A549 (cell line): Measurements from ENCODE around the gene AFF3. TPM values are rescaled to one million over a fixed set of nuclear protein-coding genes. Genes with fewer than 3 reads are reported as not detected.

Experiments used
- ATAC-seq, 2 experiments: fragments of 200-7000 bp in 1 of 2; fragments of >200 bp in 1 of 2; cut with Nextera tagmentation in 1 of 2; cut with Tn5 transposase in 1 of 2; 3 replicates each; pipeline versions ENCODE4 v1.8.0 to v1.9.1; 2018 to 2020; ENCODE audit warnings: mild to moderate bottlenecking in 1 of 2, moderate library complexity in 1 of 2
- CTCF ChIA-PET: fragments of 300-600 bp; sonication (Branson Sonifier 250); formaldehyde crosslinking; extraction: SDS; loops from one replicate; lab custom pipeline; 2021; ENCODE audit warnings: antibody characterized with exemption, inconsistent platforms; lab: Yijun Ruan, JAX
- POLR2A ChIA-PET: fragments of 350-600 bp; formaldehyde crosslinking; extraction: SDS; loops from one replicate; lab custom pipeline; 2021; ENCODE audit warnings: antibody characterized with exemption, inconsistent platforms; lab: Yijun Ruan, JAX
- DNase-seq, 2 experiments: peaks; one replicate each; pipeline versions ENCODE4 v3.0.0 to v3.0.0-alpha.2; 2011 to 2016; ENCODE audit warnings: low read depth in 1 of 2, low spot score in 1 of 2
- FAIRE-seq: peaks from 2 replicates; lab custom pipeline; 2011; peaks lifted over from hg19 to GRCh38; lab: Jason Lieb, UNC
- H3K27ac ChIP-seq, 2 experiments: fragments of >200 bp; sonication (Bioruptor Twin); formaldehyde crosslinking; 3 replicates each; pipeline ENCODE4 v1.5.1; 2016 to 2017
- H3K4me1 ChIP-seq: fragments of >200 bp; sonication (Bioruptor Twin); formaldehyde crosslinking; 3 replicates; pipeline ENCODE4 v1.6.1; 2016
- H3K4me2 ChIP-seq: fragments of >200 bp; sonication (Bioruptor Twin); formaldehyde crosslinking; 3 replicates; pipeline ENCODE4 v1.6.1; 2016
- H3K4me3 ChIP-seq: fragments of >200 bp; sonication (Bioruptor Twin); formaldehyde crosslinking; 3 replicates; pipeline ENCODE4 v1.5.1; 2016
- H3K9me3 ChIP-seq: fragments of >200 bp; sonication (Bioruptor Twin); formaldehyde crosslinking; 3 replicates; pipeline ENCODE4 v1.6.1; 2016
- BHLHE40 ChIP-seq: IDR thresholded peaks from 2 replicates; pipeline ENCODE4 v1.6.1; 2012; ENCODE audit warnings: low read depth, low read length, inconsistent platforms
- CBX8 ChIP-seq: fragments of 200-600 bp; sonication (generic); IDR thresholded peaks from 2 replicates; pipeline ENCODE4 v1.6.1; 2016
- CHD2 ChIP-seq: fragments of 150-350 bp; IDR thresholded peaks from 2 replicates; pipeline ENCODE4 v1.6.1; 2014; ENCODE audit warnings: low read length; ENCODE audit not compliant: partially characterized antibody
- ESRRA ChIP-seq: fragments of 150-350 bp; IDR thresholded peaks from 2 replicates; pipeline ENCODE4 v1.6.1; 2014; ENCODE audit warnings: mild to moderate bottlenecking, low read length, borderline replicate concordance
- FOSB ChIP-seq: fragments of 250-450 bp; sonication (Bioruptor Pico); IDR thresholded peaks from 2 replicates; pipeline ENCODE4 v1.5.0; 2020; ENCODE audit warnings: mild to moderate bottlenecking, moderate library complexity
- GATA3 ChIP-seq: IDR thresholded peaks from 2 replicates; pipeline ENCODE4 v1.6.1; 2012; ENCODE audit warnings: borderline replicate concordance
- HEYL ChIP-seq: fragments of 250-450 bp; sonication (Bioruptor Pico); IDR thresholded peaks from 2 replicates; pipeline ENCODE4 v1.8.0; 2021; ENCODE audit warnings: mild to moderate bottlenecking, moderate library complexity
- HMGXB4 ChIP-seq: fragments of 250-450 bp; sonication (Bioruptor Pico); IDR thresholded peaks from 2 replicates; pipeline ENCODE4 v1.5.0; 2021; ENCODE audit warnings: mild to moderate bottlenecking, moderate library complexity, borderline replicate concordance
- HOXA7 ChIP-seq: fragments of 250-450 bp; sonication (Bioruptor Pico); IDR thresholded peaks from 2 replicates; pipeline ENCODE4 v1.5.0; 2020; ENCODE audit warnings: mild to moderate bottlenecking, moderate library complexity
- JUN ChIP-seq, 2 experiments: fragments of >200 bp; sonication (Bioruptor Twin); formaldehyde crosslinking; IDR thresholded peaks; 2 replicates in 1 of 2; 3 replicates in 1 of 2; pipeline ENCODE4 v1.6.1; 2016 to 2017
- MAX ChIP-seq: IDR thresholded peaks from 2 replicates; pipeline ENCODE4 v1.6.1; 2012
- MAZ ChIP-seq: fragments of 150-350 bp; IDR thresholded peaks from 2 replicates; pipeline ENCODE4 v1.6.1; 2014; ENCODE audit warnings: antibody characterized with exemption, low read depth, low read length, borderline replicate concordance
- PBX3 ChIP-seq: IDR thresholded peaks from 2 replicates; pipeline ENCODE4 v1.6.1; 2012
- POLR2AphosphoS2 ChIP-seq: conservative IDR thresholded peaks from 2 replicates; pipeline ENCODE4 v1.6.1; 2012; ENCODE audit warnings: low read length, improper control_type of control experiment, inconsistent platforms
- RARB ChIP-seq: fragments of 250-450 bp; sonication (Bioruptor Pico); IDR thresholded peaks from 2 replicates; pipeline ENCODE4 v1.8.0; 2021; ENCODE audit warnings: mild to moderate bottlenecking, moderate library complexity
- RNF2 ChIP-seq: fragments of 200-600 bp; sonication (generic); IDR thresholded peaks from 2 replicates; pipeline ENCODE4 v1.6.1; 2016; ENCODE audit warnings: low read depth, mild to moderate bottlenecking, antibody characterized with exemption, moderate library complexity, borderline replicate concordance
- USF2 ChIP-seq: fragments of 450-650 bp; IDR thresholded peaks from 2 replicates; pipeline ENCODE4 v1.6.1; 2014; ENCODE audit warnings: antibody characterized with exemption
- WGBS: methylation state at CpG from one replicate; pipeline ENCODE4 v1.1.6; 2017; ENCODE audit errors: missing lambda C conversion rate; 5-methylcytosine and 5-hydroxymethylcytosine counted together
- polyA plus RNA-seq, 4 experiments: library from polyadenylated mRNA; depleted of rRNA in 3 of 4; stranded (reverse); fragments of >200 nt; fragmentation: RNase III in 1 of 4; extraction: RNeasy Plus Mini Kit Qiagen cat#74134 plus additional on column Dnase treatment in 1 of 4; gene quantifications; 2 replicates in 3 of 4; 3 replicates in 1 of 4; pipeline ENCODE4 v1.2.3, GENCODE V29; 2011 to 2017

The AFF3 gene
- polyA plus RNA-seq, 2 of the 4 experiments (the other 2 are of a cell fraction) = not detected

GRCh38 chr2:100043891-100044255, 98.5 kb downstream of the AFF3 start (continued):
- no peak for TF ChIP-seq HMGXB4 (CRISPR knock-in tag)
- TF ChIP-seq PBX3 = no peak
- TF ChIP-seq FOSB = no peak
- TF ChIP-seq BHLHE40 = no peak
- no peak for TF ChIP-seq ESRRA
- TF ChIP-seq HOXA7 = no peak

GRCh38 chr2:100043081-100043890, 99.1 kb downstream of the AFF3 start:
- H3K4me3 ChIP-seq = no peak overlapping the region
- ChIA-PET POLR2A (no interaction called here), CTCF (interaction anchor here (1.6 kb wide), 1 partner anchor 13 kb away, joined by 4 read pairs; no protein-coding TSS in a partner anchor)
- WGBS = 16% methylated on average over 7 of the region's 7 CpGs
- FAIRE-seq (no peak), ATAC-seq (no peak), DNase-seq (no peak)
- H3K4me2 ChIP-seq = no peak overlapping the region
- H3K4me1 ChIP-seq = no peaks in the 10 kb centered on the region
- H3K9me3 ChIP-seq = no peaks in the 10 kb centered on the region
- no peak for TF ChIP-seq MAX
- H3K27ac ChIP-seq = no peak overlapping the region

GRCh38 chr2:100042562-100042961, 99.8 kb downstream of the AFF3 start:
- ATAC-seq (no peak), FAIRE-seq (no peak), DNase-seq (no peak)
- CTCF ChIA-PET = interaction anchor here (1.6 to 1.7 kb wide), 2 partner anchors 12 to 14 kb away, joined by 3 to 4 read pairs; no protein-coding TSS in a partner anchor
- TF ChIP-seq JUN (IDR thresholded peaks at IDR 0.05) (no peak), USF2 (no peak), HEYL (no peak), CHD2 (no peak), RNF2 (no peak), RARB (no peak)
- 2% methylated on average over 3 of the region's 3 CpGs for WGBS
- Histone ChIP-seq H3K4me3 (no peak overlapping the region), H3K4me1 (no peaks in the 10 kb centered on the region), H3K4me2 (no peak overlapping the region), H3K9me3 (no peaks in the 10 kb centered on the region), H3K27ac (no peak overlapping the region)
- POLR2A ChIA-PET = no interaction called here

GRCh38 chr2:100041946-100042345, 100.4 kb downstream of the AFF3 start:
- H3K9me3 ChIP-seq = no peaks in the 10 kb centered on the region
- no peak overlapping the region for H3K27ac ChIP-seq
- POLR2A ChIA-PET = no interaction called here
- no peak overlapping the region for H3K4me3 ChIP-seq
- WGBS = 37% methylated on average over 11 of the region's 12 CpGs
- CTCF ChIA-PET = interaction anchor here (1.6 to 1.7 kb wide), 2 partner anchors 11 to 14 kb away, joined by 3 to 4 read pairs; no protein-coding TSS in a partner anchor
- no peak overlapping the region for H3K4me2 ChIP-seq
- TF ChIP-seq FOSB = no peak
- no peak for TF ChIP-seq POLR2AphosphoS2
- no peak for TF ChIP-seq GATA3
- no peak for TF ChIP-seq CBX8
- no peak for TF ChIP-seq MAZ
- FAIRE-seq = no peak
- H3K4me1 ChIP-seq = no peaks in the 10 kb centered on the region
- DNase-seq = no peak
- no peak for ATAC-seq
